ENCODE measurements around the gene KIFC3. TPM values are rescaled to one million over a fixed set of nuclear protein-coding genes. Genes with fewer than 3 reads are reported as not detected.
"Not testable (repeated sequence)": the region's sequence is repeated elsewhere in the genome, so short reads cannot be mapped to it uniquely, and the experiment has no call there.

KIFC3 gene
- total RNA-seq, 3 donors from 2014 or later: 2.7 to 4.1 (median 3.2) TPM

DNA sequence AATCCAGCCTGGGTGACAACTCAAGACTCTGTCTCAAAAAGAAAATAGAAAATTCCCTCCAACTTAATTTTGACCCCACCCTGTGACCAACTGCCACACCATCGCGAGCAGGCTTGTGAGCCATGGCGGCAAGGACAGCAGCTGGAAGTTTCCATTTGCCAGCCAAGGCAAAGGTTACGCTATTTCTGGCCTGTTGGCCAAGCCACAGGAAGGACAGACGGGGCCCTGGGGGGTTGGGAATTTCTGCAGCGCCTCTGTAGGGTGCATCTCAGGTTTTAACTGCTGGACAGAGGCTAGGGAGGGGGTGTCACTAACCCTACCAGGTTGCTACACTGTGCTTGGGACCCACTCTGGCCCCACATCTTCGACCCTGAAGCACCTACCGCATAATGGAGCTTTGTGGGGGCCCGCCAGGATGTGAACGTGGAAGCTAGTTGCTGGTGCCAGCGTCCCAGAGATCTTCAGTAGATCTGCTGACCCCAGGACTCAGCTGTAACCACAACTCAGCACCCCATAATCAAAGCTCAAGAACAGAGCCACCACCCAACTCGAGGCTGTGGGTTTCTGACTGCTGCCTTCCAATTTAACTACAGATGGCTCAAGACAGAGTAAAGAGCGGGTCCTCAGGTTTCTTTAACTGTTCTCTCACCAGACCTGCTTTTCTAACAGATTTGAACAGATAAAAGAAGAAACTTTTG, 10.9 kb downstream of the KIFC3 start:
- no peaks in the 10 kb centered on the region for H3K9me3 Mint-ChIP-seq
- ATAC-seq (no peak), DNase-seq (no peak)
- H3K4me3 Mint-ChIP-seq: no peak overlapping the region
- no peaks in the 10 kb centered on the region for H3K36me3 Mint-ChIP-seq (ENCODE audit: insufficient read depth)
- H3K27me3 Mint-ChIP-seq (ENCODE audit: low read depth): no peaks in the 10 kb centered on the region
- H3K4me1 Mint-ChIP-seq (ENCODE audit: low read depth): no peaks in the 10 kb centered on the region

GRCh38 chr16:57788951-57789350, 13.3 kb downstream of the KIFC3 start:
- Mint-ChIP-seq H3K4me1 (ENCODE audit: low read depth) (no peaks in the 10 kb centered on the region), H3K9me3 (no peaks in the 10 kb centered on the region), H3K36me3 (ENCODE audit: insufficient read depth) (no peaks in the 10 kb centered on the region), H3K27me3 (ENCODE audit: low read depth) (no peaks in the 10 kb centered on the region), H3K4me3 (no peak overlapping the region)
- DNase-seq (no peak), ATAC-seq (no peak)

DNA sequence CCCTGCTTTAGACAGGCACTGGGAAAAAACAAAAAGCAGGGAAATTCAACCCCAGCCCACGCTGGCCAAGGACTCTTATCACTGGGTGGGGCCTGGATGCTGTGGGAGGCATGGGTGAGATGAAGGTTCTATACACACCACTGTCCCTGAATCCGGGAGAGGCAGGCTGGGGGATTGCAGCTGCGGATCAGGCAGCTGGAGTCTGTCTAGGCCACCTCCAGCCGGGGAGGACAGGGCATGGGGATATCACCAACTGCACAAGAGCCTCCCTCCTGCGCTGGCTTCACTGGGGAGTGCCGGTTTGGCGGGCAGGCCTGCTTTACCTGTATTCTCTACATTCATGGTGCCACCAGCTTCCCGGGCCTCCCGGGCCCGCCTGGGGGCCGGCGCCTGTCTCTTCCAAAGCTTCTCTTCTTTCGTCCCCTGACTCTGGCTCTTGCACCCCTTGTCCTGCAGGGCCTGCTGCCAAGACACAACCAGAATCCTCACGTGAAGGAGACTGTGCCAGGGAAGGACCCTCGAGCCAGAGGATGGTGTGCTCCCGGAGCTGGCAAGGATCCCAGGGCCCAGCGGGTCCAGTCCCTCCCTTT, 13.9 kb downstream of the KIFC3 start:
- DNase-seq: no peak
- ATAC-seq: no peak
- no peaks in the 10 kb centered on the region for H3K27me3 Mint-ChIP-seq (ENCODE audit: low read depth)
- no peak overlapping the region for H3K4me3 Mint-ChIP-seq
- H3K4me1 Mint-ChIP-seq (ENCODE audit: low read depth): no peaks in the 10 kb centered on the region
- H3K9me3 Mint-ChIP-seq: no peaks in the 10 kb centered on the region
- H3K36me3 Mint-ChIP-seq (ENCODE audit: insufficient read depth): no peaks in the 10 kb centered on the region

GRCh38 chr16:57787519-57787905, 14.8 kb downstream of the KIFC3 start:
- H3K4me3 Mint-ChIP-seq: no peak overlapping the region
- no peaks in the 10 kb centered on the region for H3K36me3 Mint-ChIP-seq (ENCODE audit: insufficient read depth)
- ATAC-seq (no peak), DNase-seq (no peak)
- H3K4me1 Mint-ChIP-seq (ENCODE audit: low read depth): no peaks in the 10 kb centered on the region
- no peaks in the 10 kb centered on the region for H3K27me3 Mint-ChIP-seq (ENCODE audit: low read depth)
- no peaks in the 10 kb centered on the region for H3K9me3 Mint-ChIP-seq

DNA sequence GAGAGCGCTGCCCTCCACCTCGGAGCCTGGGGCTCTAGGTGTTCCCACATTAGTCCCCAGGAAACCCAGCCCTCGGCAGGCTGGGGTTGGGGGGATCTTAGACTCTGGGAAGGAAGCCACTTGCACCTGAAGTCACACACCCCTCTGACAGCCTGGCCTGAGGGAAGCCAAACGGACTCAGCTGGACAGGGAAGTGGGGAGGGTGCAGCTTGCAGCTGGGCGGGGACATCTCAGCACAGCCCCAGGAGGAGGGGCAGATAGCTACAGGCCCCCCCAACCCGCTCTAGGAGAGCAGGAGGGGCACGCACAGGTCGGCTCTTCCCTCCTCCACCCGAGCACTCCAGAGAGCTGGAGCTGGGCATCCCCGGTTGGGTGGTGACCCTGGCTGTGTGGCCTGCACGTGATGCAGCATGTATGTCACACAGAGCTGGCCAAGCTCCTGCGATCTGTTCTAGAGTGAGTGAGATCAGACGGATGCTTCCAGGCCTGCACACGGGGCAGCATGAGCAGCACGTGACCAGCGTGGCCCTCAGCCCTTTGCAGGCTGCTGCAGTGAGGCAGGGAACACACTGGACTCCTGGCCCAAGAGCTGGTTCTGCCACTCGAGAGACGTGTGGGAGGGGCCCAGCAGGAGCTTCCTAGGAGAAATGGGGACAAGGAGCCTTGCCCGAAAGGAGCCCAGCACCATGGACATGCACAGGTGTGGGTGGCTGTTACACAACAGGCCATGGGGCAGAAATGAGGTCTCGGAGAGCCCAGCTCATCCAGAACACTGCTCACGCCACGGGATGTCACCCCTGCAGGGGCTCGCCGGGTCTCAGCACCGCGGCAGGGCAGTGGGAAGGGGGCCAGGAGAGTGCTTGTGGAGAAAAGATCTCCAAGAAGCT, 15.4 kb downstream of the KIFC3 start:
- Mint-ChIP-seq H3K27me3 (ENCODE audit: low read depth) (no peaks in the 10 kb centered on the region), H3K4me1 (ENCODE audit: low read depth) (no peaks in the 10 kb centered on the region), H3K36me3 (ENCODE audit: insufficient read depth) (no peaks in the 10 kb centered on the region), H3K9me3 (no peaks in the 10 kb centered on the region), H3K4me3 (no peak overlapping the region)
- DNase-seq (no peak), ATAC-seq (no peak)

DNA sequence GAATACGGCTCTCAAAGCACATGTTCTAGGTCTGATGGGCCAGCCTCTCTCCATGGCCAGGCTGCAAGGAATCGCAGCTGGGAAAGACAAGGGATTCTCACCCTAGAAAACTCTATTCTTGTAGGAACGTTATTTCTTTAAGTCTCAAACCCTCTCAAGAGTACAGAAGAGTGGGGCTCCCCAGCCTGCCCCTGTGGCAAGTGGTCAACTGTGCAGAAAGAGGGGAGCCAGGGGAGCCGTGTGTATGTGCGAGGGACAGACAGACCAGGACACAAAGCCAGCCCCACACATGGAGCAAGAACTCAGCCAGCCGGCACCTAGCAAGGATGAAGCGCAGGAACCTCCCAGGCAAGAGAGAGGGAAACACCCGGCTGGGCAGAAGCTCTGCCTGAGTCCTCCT, 16.4 kb downstream of the KIFC3 start:
- no peaks in the 10 kb centered on the region for H3K27me3 Mint-ChIP-seq (ENCODE audit: low read depth)
- no peak overlapping the region for H3K4me3 Mint-ChIP-seq
- no peak for ATAC-seq

DNA sequence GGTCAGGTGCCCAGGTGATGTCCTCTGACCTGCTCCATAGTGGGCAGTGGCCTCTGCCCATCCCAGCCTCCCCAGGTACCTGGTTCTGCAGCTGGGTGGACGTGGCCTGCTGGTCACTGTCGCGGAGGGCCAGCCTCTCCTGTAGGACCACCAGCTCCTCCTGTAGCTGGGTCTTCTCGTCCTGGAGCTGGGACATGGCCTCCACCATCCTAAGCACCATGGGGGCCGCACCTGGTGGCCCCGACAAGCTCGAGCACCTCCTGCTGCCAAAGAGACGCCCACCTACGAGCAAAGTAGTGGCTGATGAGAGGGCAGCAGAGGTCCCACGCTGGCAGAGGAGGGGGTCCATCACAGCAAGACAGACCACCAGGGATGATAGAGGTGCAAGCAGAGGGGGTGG, 16.9 kb downstream of the KIFC3 start:
- Mint-ChIP-seq H3K9me3 (no peaks in the 10 kb centered on the region), H3K4me1 (ENCODE audit: low read depth) (no peaks in the 10 kb centered on the region), H3K36me3 (ENCODE audit: insufficient read depth) (no peaks in the 10 kb centered on the region), H3K4me3 (no peak overlapping the region), H3K27me3 (ENCODE audit: low read depth) (no peaks in the 10 kb centered on the region)
- DNase-seq (no peak), ATAC-seq (no peak)

More for the DNA sequence above, 16.4 kb downstream of the KIFC3 start:
- Mint-ChIP-seq H3K9me3 (no peaks in the 10 kb centered on the region), H3K36me3 (ENCODE audit: insufficient read depth) (no peaks in the 10 kb centered on the region), H3K4me1 (ENCODE audit: low read depth) (no peaks in the 10 kb centered on the region)
- DNase-seq: no peak

GRCh38 chr16:57784334-57784733, 18.0 kb downstream of the KIFC3 start:
- Mint-ChIP-seq H3K36me3 (ENCODE audit: insufficient read depth) (no peaks in the 10 kb centered on the region), H3K9me3 (no peaks in the 10 kb centered on the region), H3K4me1 (ENCODE audit: low read depth) (no peaks in the 10 kb centered on the region), H3K4me3 (no peak overlapping the region), H3K27me3 (ENCODE audit: low read depth) (no peaks in the 10 kb centered on the region)
- no peak for ATAC-seq
- DNase-seq: no peak

DNA sequence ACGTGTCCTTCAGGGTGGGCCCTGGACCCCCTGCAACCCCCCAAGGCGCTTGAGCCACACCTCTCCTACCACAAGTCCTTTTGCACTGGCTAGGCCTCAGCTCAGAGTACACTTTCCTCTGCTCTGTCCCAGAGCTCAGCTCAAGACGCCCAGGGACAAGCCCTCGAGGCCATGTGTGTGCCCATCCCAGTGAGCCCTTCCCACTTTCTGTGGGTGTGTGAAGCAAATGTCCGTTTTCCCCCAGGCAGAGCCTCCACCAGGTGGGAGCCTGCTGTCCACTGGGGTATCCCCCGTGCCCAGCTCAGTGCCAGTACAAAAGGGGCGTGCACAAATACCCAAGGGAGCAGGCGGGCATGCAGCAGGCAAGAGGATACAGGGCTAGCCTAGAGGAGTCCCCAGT, 18.4 kb downstream of the KIFC3 start:
- Mint-ChIP-seq H3K36me3 (ENCODE audit: insufficient read depth) (no peaks in the 10 kb centered on the region), H3K4me1 (ENCODE audit: low read depth) (no peaks in the 10 kb centered on the region), H3K9me3 (no peaks in the 10 kb centered on the region), H3K4me3 (no peak overlapping the region), H3K27me3 (ENCODE audit: low read depth) (no peaks in the 10 kb centered on the region)
- ATAC-seq: no peak
- DNase-seq: no peak

GRCh38 chr16:57783116-57783515, 19.2 kb downstream of the KIFC3 start:
- no peaks in the 10 kb centered on the region for H3K4me1 Mint-ChIP-seq (ENCODE audit: low read depth)
- no peaks in the 10 kb centered on the region for H3K27me3 Mint-ChIP-seq (ENCODE audit: low read depth)
- DNase-seq (no peak), ATAC-seq (no peak)
- H3K9me3 Mint-ChIP-seq: no peaks in the 10 kb centered on the region
- H3K36me3 Mint-ChIP-seq (ENCODE audit: insufficient read depth): no peaks in the 10 kb centered on the region
- no peak overlapping the region for H3K4me3 Mint-ChIP-seq

- H3K4me1 Mint-ChIP-seq (ENCODE audit: low read depth); H3K4me3 Mint-ChIP-seq; H3K36me3 Mint-ChIP-seq (ENCODE audit: insufficient read depth); H3K9me3 Mint-ChIP-seq; H3K27me3 Mint-ChIP-seq (ENCODE audit: low read depth); ATAC-seq; DNase-seq: not testable (repeated sequence)
Measured at GRCh38 chr16:57782607-57783055, 19.7 kb downstream of the KIFC3 start.

- no peaks in the 10 kb centered on the region for H3K36me3 Mint-ChIP-seq (ENCODE audit: insufficient read depth)
- H3K9me3 Mint-ChIP-seq: no peaks in the 10 kb centered on the region
- H3K27me3 Mint-ChIP-seq (ENCODE audit: low read depth): no peaks in the 10 kb centered on the region
- ATAC-seq: no peak
- H3K4me1 Mint-ChIP-seq (ENCODE audit: low read depth): no peaks in the 10 kb centered on the region
- H3K4me3 Mint-ChIP-seq: no peak overlapping the region
- no peak for DNase-seq
Measured at GRCh38 chr16:57781741-57782606, 20.3 kb downstream of the KIFC3 start.

- DNase-seq (no peak), ATAC-seq (no peak)
- Mint-ChIP-seq H3K4me3 (no peak overlapping the region), H3K9me3 (no peaks in the 10 kb centered on the region), H3K4me1 (ENCODE audit: low read depth) (no peaks in the 10 kb centered on the region), H3K36me3 (ENCODE audit: insufficient read depth) (no peaks in the 10 kb centered on the region), H3K27me3 (ENCODE audit: low read depth) (no peaks in the 10 kb centered on the region)
Measured at GRCh38 chr16:57781349-57781740, 20.9 kb downstream of the KIFC3 start.

- H3K4me1 Mint-ChIP-seq (ENCODE audit: low read depth); ATAC-seq; H3K9me3 Mint-ChIP-seq; DNase-seq; H3K36me3 Mint-ChIP-seq (ENCODE audit: insufficient read depth); H3K4me3 Mint-ChIP-seq; H3K27me3 Mint-ChIP-seq (ENCODE audit: low read depth): not testable (repeated sequence)
Measured at GRCh38 chr16:57779836-57780235, 22.5 kb downstream of the KIFC3 start.
